ENCODE results near the gene LHPP.

GRCh38 chr10:124653311-124653710, 191.7 kb downstream of the LHPP start:
- TF ChIP-seq EZH2 (IDR thresholded peaks at IDR 0.05; ENCODE audit: borderline replicate concordance, low read length) (no peak), CTCF (IDR thresholded peaks at IDR 0.05; ENCODE audit: low read length) (no peak)
